HS-5 (cell line): ENCODE measurements around the gene TLE5.
"Not testable (repeated sequence)": the region's sequence is repeated elsewhere in the genome, so short reads cannot be mapped to it uniquely, and the experiment has no call there.

Experiments
- DNase-seq: peaks from one replicate; pipeline ENCODE4 v3.0.0-alpha.2; 2012; ENCODE audit warnings: low read depth

Gene TLE5

GRCh38 chr19:3025549-3025886 lies 36.8 kb downstream of the TLE5 start:
- no peak for DNase-seq

GRCh38 chr19:3024870-3025548 lies 37.3 kb downstream of the TLE5 start:
- no peak for DNase-seq

GRCh38 chr19:3024509-3024869 lies 37.8 kb downstream of the TLE5 start:
- no peak for DNase-seq

GRCh38 chr19:3020321-3020960 lies 41.9 kb downstream of the TLE5 start:
- no peak for DNase-seq

GRCh38 chr19:3019211-3019854 lies 43.0 kb downstream of the TLE5 start:
- DNase-seq = no peak

- no peak for DNase-seq
Measured at GRCh38 chr19:3017923-3018322, 44.4 kb downstream of the TLE5 start.

GRCh38 chr19:3015126-3016057 lies 46.9 kb downstream of the TLE5 start:
- DNase-seq = no peak

- no peak for DNase-seq
Measured at GRCh38 chr19:3014135-3014534, 48.2 kb downstream of the TLE5 start.

- DNase-seq = no peak
Measured at GRCh38 chr19:3013263-3013725, 49.0 kb downstream of the TLE5 start.

GRCh38 chr19:3012621-3013262 lies 49.6 kb downstream of the TLE5 start:
- DNase-seq = no peak

GRCh38 chr19:3012059-3012458 lies 50.2 kb downstream of the TLE5 start:
- not testable (repeated sequence) for DNase-seq

- DNase-seq = no peak
Measured at GRCh38 chr19:3010871-3011270, 51.4 kb downstream of the TLE5 start.

GRCh38 chr19:3008994-3009393 lies 53.3 kb downstream of the TLE5 start:
- DNase-seq = no peak

GRCh38 chr19:3007975-3008374 lies 54.3 kb downstream of the TLE5 start:
- no peak for DNase-seq

- no peak for DNase-seq
Measured at GRCh38 chr19:3006075-3006767, 56.1 kb downstream of the TLE5 start.

- DNase-seq = no peak
Measured at GRCh38 chr19:3005345-3005744, 57.0 kb downstream of the TLE5 start.

- DNase-seq = no peak
Measured at GRCh38 chr19:3004522-3004921, 57.8 kb downstream of the TLE5 start.

GRCh38 chr19:3003046-3003445 lies 59.2 kb downstream of the TLE5 start:
- DNase-seq = no peak
